Dendritic cell treated with granulocyte-macrophage colony-stimulating factor and Interleukin-4, amounts not matched to agents 40 ng/mL and 50 ng/mL, for 4 days (primary cell): ENCODE measurements around the gene CTNNAL1.
"Not testable (repeated sequence)": the region's sequence is repeated elsewhere in the genome, so short reads cannot be mapped to it uniquely, and the experiment has no call there.

Experiments
- H3K27ac Mint-ChIP-seq: one replicate; pipeline ENCODE4 v1.8.0; 2022; ENCODE audit warnings: mild to moderate bottlenecking, mixed read lengths
- H3K27me3 Mint-ChIP-seq: one replicate; pipeline ENCODE4 v1.8.0; 2022; ENCODE audit warnings: mild to moderate bottlenecking, mixed read lengths
- H3K36me3 Mint-ChIP-seq: one replicate; pipeline ENCODE4 v1.8.0; 2022; ENCODE audit warnings: low read depth, mixed read lengths
- H3K4me1 Mint-ChIP-seq: one replicate; pipeline ENCODE4 v1.8.0; 2022; ENCODE audit warnings: low read depth, mixed read lengths
- H3K4me3 Mint-ChIP-seq: one replicate; pipeline ENCODE4 v1.8.0; 2022; ENCODE audit warnings: mild to moderate bottlenecking, moderate library complexity, mixed read lengths
- H3K9me3 Mint-ChIP-seq: one replicate; pipeline ENCODE4 v1.8.0; 2022; ENCODE audit warnings: mixed read lengths
- intact Hi-C: fragments of 100-400 bp; cut with micrococcal nuclease; formaldehyde crosslinking; loops from one replicate; pipeline ENCODE4 v1.15.0; 2022

CTNNAL1 gene, protein sequence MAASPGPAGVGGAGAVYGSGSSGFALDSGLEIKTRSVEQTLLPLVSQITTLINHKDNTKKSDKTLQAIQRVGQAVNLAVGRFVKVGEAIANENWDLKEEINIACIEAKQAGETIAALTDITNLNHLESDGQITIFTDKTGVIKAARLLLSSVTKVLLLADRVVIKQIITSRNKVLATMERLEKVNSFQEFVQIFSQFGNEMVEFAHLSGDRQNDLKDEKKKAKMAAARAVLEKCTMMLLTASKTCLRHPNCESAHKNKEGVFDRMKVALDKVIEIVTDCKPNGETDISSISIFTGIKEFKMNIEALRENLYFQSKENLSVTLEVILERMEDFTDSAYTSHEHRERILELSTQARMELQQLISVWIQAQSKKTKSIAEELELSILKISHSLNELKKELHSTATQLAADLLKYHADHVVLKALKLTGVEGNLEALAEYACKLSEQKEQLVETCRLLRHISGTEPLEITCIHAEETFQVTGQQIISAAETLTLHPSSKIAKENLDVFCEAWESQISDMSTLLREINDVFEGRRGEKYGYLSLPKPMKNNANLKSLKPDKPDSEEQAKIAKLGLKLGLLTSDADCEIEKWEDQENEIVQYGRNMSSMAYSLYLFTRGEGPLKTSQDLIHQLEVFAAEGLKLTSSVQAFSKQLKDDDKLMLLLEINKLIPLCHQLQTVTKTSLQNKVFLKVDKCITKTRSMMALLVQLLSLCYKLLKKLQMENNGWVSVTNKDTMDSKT

DNA sequence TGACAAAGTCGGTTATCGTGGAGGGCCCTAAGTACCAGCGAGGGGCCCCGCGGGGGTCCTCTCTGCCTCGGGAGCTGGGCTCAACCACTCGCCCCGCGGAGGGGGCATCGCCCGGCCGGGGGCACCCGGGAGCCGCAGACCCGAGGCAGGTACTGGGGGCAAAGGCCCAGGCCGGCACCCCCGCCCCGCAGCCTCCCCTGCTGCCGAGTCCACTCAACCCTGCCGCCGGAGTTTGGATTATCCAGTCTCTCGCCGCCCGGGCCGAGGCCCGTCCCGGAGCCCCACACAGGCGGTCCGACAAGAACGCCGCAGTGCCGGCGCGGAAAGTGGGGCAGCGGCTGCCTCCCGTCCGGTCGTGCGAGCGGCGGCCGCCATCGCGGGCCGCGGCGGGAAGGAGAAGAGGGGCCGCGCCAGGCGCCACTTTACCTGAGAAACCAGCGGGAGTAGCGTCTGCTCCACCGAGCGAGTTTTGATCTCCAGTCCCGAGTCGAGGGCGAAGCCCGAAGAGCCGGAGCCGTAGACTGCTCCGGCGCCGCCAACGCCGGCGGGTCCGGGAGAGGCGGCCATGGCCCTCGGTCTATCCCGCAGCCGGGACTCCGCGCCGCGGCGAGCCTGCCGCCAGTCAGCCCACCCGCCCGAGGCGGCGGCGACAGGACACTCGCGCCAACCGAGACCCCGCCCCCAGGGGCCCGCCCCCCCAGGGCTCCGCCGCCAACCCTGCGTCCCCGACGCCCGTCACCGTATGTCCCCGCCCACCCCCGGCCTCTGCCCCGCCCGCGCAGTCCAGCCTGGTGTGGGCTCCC, at the start of gene CTNNAL1:
Gene CTNNAL1 (minus strand): TSS at position 624 of the 803 bp plus-strand sequence. CDS start 57 bp downstream, at position 567.
- H3K9me3 Mint-ChIP-seq = no peaks in the 10 kb centered on the region
- no peaks in the 10 kb centered on the region for H3K27me3 Mint-ChIP-seq
- H3K27ac Mint-ChIP-seq = peak within 1 kb of the TSS; percentile 93
- peaks cover 50% of the 10 kb centered on the region for H3K4me1 Mint-ChIP-seq
- peaks cover 20% of the 10 kb centered on the region for H3K36me3 Mint-ChIP-seq
- H3K4me3 Mint-ChIP-seq = peak within 1 kb of the TSS; percentile 97
- intact Hi-C loops = loop anchor here (5.0 kb wide), 2 partner anchors 81 to 104 kb away; partner anchors contain the start of genes ABITRAM, ELP1 and TMEM245

DNA sequence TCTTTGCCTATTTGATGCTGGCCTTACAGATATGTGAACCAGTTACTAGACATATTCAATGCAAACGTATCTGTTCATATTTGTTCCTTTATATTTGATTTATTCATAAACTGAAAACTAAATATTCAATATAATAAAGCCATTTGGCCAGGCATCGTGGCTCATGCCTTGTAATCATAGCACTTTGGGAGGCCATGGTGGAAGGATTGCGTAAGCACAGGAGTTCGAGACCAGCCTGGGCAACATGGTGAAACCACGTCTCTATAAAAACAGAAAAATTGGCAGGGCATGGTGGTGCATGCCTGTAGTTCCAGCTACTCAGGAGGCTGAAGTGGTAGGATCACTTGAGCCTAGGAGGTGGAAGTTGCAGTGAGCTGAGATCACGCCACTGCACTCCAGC, 49.2 kb upstream of the CTNNAL1 start:
- no peaks in the 10 kb centered on the region for H3K27me3 Mint-ChIP-seq
- no peak overlapping the region for H3K27ac Mint-ChIP-seq
- intact Hi-C loops = no loop called here
- H3K36me3 Mint-ChIP-seq = peaks cover 77% of the 10 kb centered on the region
- H3K4me3 Mint-ChIP-seq = no peak overlapping the region
- no peaks in the 10 kb centered on the region for H3K9me3 Mint-ChIP-seq
- H3K4me1 Mint-ChIP-seq = no peaks in the 10 kb centered on the region

DNA sequence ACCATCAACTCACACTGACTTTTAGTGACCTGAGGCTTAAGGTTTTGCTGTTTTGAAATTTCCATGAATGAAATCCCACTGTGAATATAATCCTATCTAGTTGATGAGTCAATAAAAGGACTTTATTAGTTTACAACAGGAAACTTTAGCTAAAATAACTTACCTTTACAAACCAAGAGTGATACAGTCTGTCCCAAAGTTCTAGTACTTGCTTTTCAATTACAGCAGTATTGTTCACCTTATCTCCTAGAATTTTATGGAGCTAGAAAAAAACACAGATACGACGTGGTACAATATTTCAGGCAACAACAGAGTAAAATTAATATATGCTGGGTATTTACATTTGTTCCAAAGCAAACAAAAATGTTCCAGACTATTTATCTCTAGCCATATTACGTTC, 46.9 kb upstream of the CTNNAL1 start:
- no peaks in the 10 kb centered on the region for H3K9me3 Mint-ChIP-seq
- H3K27ac Mint-ChIP-seq = no peak overlapping the region
- intact Hi-C loops = no loop called here
- no peaks in the 10 kb centered on the region for H3K27me3 Mint-ChIP-seq
- no peak overlapping the region for H3K4me3 Mint-ChIP-seq
- peaks cover 90% of the 10 kb centered on the region for H3K36me3 Mint-ChIP-seq
- H3K4me1 Mint-ChIP-seq = no peaks in the 10 kb centered on the region

DNA sequence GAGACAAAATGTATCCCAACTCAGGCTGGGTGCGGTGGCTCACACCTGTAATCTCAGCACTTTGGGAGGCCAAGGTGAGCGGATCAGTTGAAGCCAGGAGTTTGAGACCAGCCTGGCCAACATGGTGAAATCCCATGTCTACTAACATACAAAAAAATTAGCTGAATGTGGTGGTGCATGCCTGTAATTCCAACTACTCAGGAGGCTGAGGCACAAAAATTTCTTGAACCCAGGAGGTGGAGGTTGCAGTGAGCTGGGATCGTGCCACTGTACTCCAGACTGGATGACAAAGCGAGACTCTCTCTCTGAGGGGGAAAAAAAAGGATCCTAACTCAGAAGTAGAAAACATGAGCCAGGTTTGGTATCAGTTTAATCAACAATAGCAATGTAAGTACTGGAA, 39.8 kb upstream of the CTNNAL1 start:
- H3K27ac Mint-ChIP-seq = peak overlapping the region; percentile 13
- H3K4me1 Mint-ChIP-seq = peaks cover 11% of the 10 kb centered on the region
- H3K4me3 Mint-ChIP-seq, H3K9me3 Mint-ChIP-seq, intact Hi-C loops, H3K27me3 Mint-ChIP-seq: not testable (repeated sequence)
- H3K36me3 Mint-ChIP-seq = peaks cover 92% of the 10 kb centered on the region

DNA sequence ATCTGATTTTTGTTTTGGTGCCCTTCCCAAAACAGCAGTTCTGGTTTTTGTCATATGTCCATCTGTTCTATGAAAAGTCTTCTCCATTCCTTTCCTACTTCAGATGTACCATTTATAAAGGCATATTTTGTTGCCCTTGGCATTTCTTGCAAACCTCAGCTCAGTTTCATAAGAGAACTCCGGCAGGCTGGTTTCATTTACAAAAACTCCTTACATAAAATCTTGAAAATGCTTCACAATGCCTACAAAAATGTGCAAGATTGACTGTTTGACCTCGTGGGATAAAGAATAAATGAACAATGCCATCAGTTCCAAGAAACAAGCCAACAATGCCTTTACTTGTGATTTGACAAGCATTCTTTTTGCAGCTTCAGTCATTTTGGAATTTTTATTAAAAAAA, 39.1 kb upstream of the CTNNAL1 start:
- H3K27me3 Mint-ChIP-seq = no peaks in the 10 kb centered on the region
- no peak overlapping the region for H3K27ac Mint-ChIP-seq
- H3K36me3 Mint-ChIP-seq = peaks cover 90% of the 10 kb centered on the region
- no peaks in the 10 kb centered on the region for H3K9me3 Mint-ChIP-seq
- peaks cover 11% of the 10 kb centered on the region for H3K4me1 Mint-ChIP-seq
- intact Hi-C loops = no loop called here
- H3K4me3 Mint-ChIP-seq = no peak overlapping the region

DNA sequence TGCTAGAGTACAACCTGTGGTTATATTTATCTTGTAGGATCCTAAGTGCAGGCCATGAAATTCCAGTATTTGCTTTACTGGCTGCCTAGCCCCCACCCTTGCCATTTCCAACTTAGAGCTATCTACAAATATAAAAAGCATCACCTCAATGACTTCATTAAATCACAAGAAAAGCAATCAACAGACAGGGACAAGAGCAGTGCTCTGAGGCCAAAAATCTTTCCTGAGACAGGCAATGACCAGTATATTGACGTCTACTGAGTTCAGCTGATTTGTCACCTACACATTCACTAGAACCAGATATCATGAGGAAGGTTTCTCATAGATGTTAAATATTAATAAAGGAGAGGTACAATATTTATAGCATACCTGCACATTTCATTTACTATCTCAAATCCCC, 38.4 kb upstream of the CTNNAL1 start:
- Mint-ChIP-seq H3K36me3 (peaks cover 90% of the 10 kb centered on the region), H3K9me3 (no peaks in the 10 kb centered on the region), H3K27ac (no peak overlapping the region), H3K4me1 (peaks cover 11% of the 10 kb centered on the region), H3K4me3 (no peak overlapping the region), H3K27me3 (no peaks in the 10 kb centered on the region)
- intact Hi-C loops = no loop called here

DNA sequence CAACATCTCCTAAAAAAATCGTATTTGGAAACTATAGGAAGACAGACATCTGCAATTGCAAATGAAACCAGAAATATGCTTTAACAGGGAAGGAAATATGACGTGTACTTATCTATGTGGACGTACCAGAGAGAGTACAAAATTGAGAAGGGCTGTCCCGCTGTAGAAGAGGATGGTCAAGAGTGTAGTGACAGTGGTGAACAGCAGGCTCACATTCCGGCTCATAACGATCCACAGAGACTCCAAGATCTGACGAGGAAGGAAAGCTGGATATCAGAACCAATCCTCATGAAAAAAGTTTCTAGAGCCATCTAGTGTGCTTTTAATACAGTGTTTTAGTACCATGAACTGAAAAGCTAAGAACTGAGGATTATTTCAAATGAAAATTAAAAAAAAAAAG, 37.1 kb upstream of the CTNNAL1 start:
- intact Hi-C loops = no loop called here
- no peak overlapping the region for H3K27ac Mint-ChIP-seq
- no peaks in the 10 kb centered on the region for H3K9me3 Mint-ChIP-seq
- no peak overlapping the region for H3K4me3 Mint-ChIP-seq
- peaks cover 87% of the 10 kb centered on the region for H3K36me3 Mint-ChIP-seq
- no peaks in the 10 kb centered on the region for H3K27me3 Mint-ChIP-seq
- H3K4me1 Mint-ChIP-seq = peaks cover 11% of the 10 kb centered on the region

DNA sequence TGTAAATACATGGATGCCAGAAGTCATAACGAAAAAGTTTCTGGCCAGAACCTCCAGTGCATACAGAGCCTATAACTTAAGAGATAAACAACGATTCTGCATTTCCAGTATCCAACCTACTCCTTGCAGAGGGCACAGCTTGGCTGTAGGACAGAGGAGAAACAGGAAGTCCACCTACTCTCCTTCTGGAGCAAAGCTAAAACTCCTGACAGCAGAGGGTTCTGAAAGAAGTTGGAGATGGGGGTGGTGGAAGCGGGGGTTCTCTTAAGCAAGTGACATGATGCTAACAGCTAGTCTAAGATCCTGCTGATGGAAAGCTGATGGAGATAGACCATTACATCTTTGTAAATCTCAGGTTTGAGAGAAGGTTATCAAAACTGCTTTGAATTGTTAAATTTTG, 35.5 kb upstream of the CTNNAL1 start:
- no peaks in the 10 kb centered on the region for H3K27me3 Mint-ChIP-seq
- intact Hi-C loops = no loop called here
- peaks cover 87% of the 10 kb centered on the region for H3K36me3 Mint-ChIP-seq
- no peak overlapping the region for H3K27ac Mint-ChIP-seq
- H3K4me1 Mint-ChIP-seq = peaks cover 11% of the 10 kb centered on the region
- H3K4me3 Mint-ChIP-seq = no peak overlapping the region
- H3K9me3 Mint-ChIP-seq = no peaks in the 10 kb centered on the region

DNA sequence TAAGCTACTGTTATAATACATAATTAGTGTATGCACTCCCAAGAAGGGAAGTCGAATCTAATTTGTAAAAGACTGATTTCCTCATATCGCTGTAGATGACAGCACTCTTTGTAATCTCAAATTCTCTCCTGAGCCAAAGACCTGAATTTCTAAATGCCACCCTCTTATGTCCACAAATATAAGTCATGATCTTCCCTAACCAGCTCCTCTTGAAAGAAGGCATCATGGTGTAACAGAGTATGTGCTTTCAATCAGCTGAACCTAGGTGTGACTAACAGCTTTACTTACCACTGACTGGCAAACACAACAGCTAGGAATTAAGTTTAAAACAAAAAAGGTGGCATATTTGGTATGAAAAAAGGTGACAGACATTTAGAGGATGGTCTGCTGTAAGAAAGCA, 34.0 kb upstream of the CTNNAL1 start:
- H3K27me3 Mint-ChIP-seq = no peaks in the 10 kb centered on the region
- H3K36me3 Mint-ChIP-seq = peaks cover 89% of the 10 kb centered on the region
- no peaks in the 10 kb centered on the region for H3K9me3 Mint-ChIP-seq
- intact Hi-C loops = no loop called here
- H3K4me1 Mint-ChIP-seq = peaks cover 11% of the 10 kb centered on the region
- no peak overlapping the region for H3K4me3 Mint-ChIP-seq
- H3K27ac Mint-ChIP-seq = no peak overlapping the region

DNA sequence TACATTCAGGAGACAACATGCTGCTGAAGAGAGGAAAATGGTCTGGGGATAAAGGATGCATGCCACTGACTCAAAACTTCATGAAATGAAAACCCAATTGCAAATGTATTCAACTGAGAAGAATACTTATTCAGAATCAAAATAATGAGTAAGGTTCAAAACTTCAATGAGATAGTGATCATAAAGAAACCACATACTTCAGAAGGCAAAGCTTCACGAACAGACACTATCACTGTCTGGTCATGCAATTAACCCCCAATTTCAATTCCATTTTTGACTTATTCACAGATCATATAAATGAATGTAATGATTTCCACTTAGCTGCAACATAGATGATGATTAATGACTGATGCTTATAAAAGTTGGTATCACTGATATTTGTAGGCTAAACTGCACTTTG, 33.0 kb upstream of the CTNNAL1 start:
- H3K27ac Mint-ChIP-seq = no peak overlapping the region
- intact Hi-C loops = no loop called here

DNA sequence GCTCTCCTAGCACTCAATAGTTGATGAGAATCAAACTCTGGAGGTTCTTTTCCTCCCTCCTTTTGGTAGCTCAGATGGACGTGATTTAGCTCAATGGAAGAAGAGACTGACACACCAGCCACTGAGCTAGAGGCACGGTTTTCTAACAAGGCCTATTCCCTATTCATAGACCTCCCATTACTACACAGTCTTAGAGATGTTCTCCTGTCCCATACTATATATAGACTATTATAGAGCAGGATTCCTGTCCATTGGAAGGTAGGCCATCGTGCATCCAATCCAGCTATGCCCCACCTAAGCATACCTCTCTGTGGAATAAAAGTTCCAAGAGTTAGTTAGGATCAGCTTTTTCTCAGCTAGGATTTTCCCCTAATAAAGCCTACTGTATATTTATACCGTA, 30.3 kb upstream of the CTNNAL1 start:
- Mint-ChIP-seq H3K9me3 (no peaks in the 10 kb centered on the region), H3K27ac (no peak overlapping the region), H3K4me3 (no peak overlapping the region), H3K36me3 (peaks cover 71% of the 10 kb centered on the region), H3K4me1 (peaks cover 4% of the 10 kb centered on the region), H3K27me3 (no peaks in the 10 kb centered on the region)
- intact Hi-C loops = no loop called here

More for the DNA sequence above, 33.0 kb upstream of the CTNNAL1 start:
- Mint-ChIP-seq H3K36me3 (peaks cover 82% of the 10 kb centered on the region), H3K4me1 (peaks cover 11% of the 10 kb centered on the region), H3K4me3 (no peak overlapping the region), H3K9me3 (no peaks in the 10 kb centered on the region), H3K27me3 (no peaks in the 10 kb centered on the region)

DNA sequence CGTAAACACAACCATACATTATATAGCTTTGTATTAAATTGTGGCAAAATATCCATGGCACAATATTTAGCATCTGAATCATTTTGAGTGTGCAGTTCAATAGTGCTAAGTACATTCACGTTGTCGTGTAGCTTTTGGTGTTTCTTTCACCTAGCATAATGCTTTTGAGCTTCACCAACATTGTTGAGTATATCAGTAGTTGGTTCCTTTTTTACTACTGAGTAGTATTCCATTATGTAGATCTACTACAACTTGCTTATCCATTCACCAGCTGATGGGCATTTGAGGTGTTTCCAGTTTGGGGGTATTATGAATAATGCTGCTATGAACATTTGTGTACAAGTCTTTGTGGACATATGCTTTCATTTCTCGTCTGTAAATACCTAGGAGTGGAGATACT, 27.3 kb upstream of the CTNNAL1 start:
- H3K36me3 Mint-ChIP-seq = peaks cover 71% of the 10 kb centered on the region
- intact Hi-C loops = no loop called here
- H3K4me1 Mint-ChIP-seq = peaks cover 5% of the 10 kb centered on the region
- no peak overlapping the region for H3K4me3 Mint-ChIP-seq
- H3K27me3 Mint-ChIP-seq = no peaks in the 10 kb centered on the region
- H3K9me3 Mint-ChIP-seq = no peaks in the 10 kb centered on the region
- no peak overlapping the region for H3K27ac Mint-ChIP-seq

DNA sequence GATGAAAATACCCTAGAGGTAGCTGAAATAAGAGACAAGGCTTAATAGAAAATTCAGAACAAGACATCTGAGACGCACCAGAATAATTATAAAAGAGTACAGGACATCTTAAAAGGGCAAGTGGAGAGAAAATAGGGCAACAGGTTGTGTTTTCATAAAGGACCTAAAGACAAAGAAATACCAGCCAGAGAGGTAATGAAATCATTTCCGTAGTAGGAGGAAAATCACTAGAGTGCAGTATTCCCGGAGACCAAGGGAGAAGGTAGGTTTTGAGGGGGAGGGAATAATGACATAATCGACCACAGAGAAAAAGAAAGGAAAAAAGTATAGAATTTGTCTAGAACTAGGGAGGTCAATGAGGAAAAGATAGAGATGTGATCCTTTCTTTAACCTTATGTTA, 26.2 kb upstream of the CTNNAL1 start:
- Mint-ChIP-seq H3K4me3 (no peak overlapping the region), H3K27me3 (no peaks in the 10 kb centered on the region), H3K27ac (no peak overlapping the region), H3K9me3 (no peaks in the 10 kb centered on the region), H3K36me3 (peaks cover 63% of the 10 kb centered on the region), H3K4me1 (peaks cover 5% of the 10 kb centered on the region)
- intact Hi-C loops = no loop called here
